GM21367 (cell line): ENCODE measurements around the gene ID4.

ENCODE experiments used
- ATAC-seq: cut with Tn5 transposase; IDR thresholded peaks from one replicate; pipeline ENCODE4 v1.9.1; 2021; ENCODE audit not compliant: unreplicated experiment

The ID4 gene

DNA sequence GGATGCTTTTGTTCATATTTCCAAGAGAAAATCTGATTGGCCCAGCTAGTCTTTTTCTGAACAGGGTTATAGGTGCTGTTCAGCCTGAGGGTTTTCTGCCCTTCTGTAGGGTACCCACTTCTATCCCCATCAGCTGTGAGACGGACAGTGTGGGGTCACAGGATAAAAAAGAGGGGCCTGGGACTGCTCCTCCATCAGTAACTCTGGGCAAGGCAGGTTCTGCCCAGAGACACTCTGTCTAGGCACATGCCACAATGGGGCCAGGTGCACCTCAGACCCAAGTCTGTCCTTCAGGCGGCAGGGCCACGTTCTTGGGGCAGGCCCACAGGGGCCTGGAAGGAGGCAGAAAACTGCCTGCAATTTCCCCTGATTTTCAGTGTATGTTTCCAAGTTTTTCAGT, 20.0 kb downstream of the ID4 start:
- no peak for ATAC-seq

DNA sequence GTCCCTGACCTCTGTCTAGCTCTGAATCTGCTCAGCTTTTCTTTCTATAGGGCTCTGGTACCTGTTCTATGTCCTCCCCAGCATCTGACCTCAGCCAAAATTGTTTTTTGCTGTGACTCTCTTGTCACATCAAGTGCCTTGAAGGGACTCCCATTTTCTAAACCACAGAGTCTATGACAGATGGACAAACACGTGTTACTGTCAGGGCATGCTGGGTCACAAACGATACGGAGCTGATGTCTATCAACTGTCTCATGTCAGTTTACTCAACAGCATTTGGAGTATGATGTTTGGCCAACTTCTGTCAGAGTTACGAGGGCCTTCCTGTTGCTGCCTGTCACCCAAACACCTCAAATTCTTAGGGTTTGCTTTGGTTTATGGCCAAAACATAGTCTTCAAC, 20.5 kb downstream of the ID4 start:
- no peak for ATAC-seq

DNA sequence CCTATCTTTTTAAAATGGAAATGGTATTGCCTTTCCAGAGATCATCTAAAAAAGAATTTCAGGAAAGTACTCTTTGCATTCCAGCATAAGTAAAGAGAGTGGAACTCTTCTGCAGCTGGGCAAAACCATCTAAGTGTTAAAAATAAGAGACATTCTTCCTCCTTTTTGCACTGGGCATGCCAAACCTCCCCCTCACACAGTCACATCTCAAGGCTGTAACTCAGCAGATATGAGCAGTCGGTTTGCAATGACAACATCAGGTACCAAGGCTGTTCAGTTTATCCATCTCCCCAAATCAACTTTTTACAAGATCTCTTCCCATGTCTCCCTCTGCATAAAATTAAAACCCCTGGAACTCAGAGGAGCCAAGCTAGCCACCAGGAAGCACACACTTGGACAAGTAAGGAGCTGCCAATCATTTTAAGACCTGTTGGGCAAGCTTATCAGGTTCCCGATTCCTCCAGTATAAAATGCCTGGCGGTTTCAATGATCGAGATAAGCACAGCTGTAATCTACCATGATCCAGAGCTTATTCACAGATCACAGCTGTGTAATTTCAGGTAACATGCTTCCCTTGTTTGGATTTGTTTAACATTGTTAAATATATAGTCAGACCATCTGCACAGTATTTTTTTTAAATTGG, 23.2 kb downstream of the ID4 start:
- ATAC-seq, result no peak

- ATAC-seq, result no peak
These were observed 27.1 kb downstream of the ID4 start for GRCh38 chr6:19864285-19864684.

- ATAC-seq, result no peak
These were observed 28.0 kb downstream of the ID4 start for GRCh38 chr6:19865178-19865577.

- ATAC-seq, result no peak
These were observed 29.2 kb downstream of the ID4 start for GRCh38 chr6:19866173-19866984.

GRCh38 chr6:19866985-19867627, 29.9 kb downstream of the ID4 start:
- ATAC-seq, result no peak

GRCh38 chr6:19869464-19869863, 32.3 kb downstream of the ID4 start:
- no peak for ATAC-seq

DNA sequence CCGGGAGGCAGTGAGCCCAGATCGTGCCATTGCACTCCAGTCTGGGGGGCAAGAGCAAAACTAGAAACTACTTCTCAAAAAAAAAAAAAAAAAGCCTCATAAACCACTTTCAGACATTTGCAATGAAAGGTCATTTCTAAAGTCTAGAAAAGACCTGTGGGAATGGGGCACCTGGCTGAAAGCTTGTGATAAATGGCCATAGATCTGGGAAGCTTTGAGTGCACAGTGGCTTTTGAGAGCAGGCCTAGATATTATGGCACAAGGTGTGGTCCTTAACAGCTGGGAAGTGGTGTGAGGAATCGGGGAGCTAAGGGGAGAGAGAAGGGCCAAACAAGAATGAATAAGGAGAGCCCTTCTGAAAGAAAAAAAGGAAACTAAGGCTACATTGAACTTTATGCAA, 33.2 kb downstream of the ID4 start:
- ATAC-seq, result no peak

DNA sequence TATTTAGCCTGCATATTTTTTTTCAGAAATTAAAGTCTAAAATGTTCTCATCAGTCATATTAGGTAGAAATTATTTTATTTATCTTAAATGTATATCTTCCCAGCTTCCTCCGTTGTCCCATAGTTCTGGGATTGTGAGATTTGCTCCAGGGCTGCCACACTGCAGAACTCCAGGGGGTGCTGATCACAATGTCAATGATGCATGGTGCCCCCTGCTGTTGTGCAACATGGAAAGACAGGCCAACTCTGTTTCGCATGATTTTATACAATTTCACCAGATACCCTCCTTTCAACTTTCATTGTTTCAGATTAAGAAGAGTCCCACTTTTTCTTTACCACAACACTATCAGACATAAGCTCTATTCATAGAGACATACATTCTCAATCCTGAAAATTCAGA, 35.9 kb downstream of the ID4 start:
- no peak for ATAC-seq

DNA sequence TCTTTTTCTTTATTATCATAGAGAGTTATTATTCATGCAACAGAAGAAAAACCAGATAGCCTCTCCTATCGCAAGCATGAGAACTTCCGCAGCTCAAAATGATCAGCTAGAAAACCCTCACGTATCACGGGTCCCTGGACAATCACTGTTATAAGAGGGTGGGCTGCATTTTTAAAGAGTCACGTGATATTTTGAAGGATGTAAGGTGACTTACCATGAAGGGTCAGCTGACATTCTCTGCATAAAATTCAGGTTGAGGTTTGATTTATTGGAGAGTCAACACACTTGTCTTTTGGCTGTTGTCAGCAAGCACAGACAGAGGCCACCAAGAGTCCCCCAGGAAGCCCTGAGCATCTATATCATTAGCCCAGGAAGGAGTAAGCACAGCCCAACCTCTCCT, 39.5 kb downstream of the ID4 start:
- ATAC-seq, result no peak

DNA sequence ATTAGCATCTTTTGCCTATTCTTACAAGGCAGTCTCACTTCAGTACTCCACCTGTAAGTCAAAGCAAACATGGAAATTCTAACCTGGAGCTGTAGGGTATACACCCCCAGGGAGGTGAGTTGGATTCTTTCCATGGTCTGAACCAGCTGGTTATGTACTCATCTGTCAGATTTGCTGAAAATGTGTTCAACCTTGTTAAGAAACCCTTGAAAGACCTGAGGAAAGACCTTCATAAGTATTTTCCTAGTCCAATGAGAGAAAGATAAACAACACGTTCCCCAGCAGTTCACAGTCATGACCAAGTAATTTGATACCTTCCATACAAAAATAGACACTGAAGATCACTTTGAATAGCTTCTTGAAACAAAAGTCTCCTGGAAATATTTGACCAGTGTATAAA, 42.5 kb downstream of the ID4 start:
- ATAC-seq, result no peak

- ATAC-seq, result no peak
These were observed 42.9 kb downstream of the ID4 start for GRCh38 chr6:19880066-19880465.

- ATAC-seq, result no peak
These were observed 54.3 kb downstream of the ID4 start for GRCh38 chr6:19891451-19891850.
